ENCODE measurements around the gene SERTM1. TPM values are rescaled to one million over a fixed set of nuclear protein-coding genes. Genes with fewer than 3 reads are reported as not detected.

The SERTM1 gene
- total and polyA plus RNA-seq, 2 of the 8 experiments (the other 6 are each of a cell fraction or from before 2014, with no cell fraction given), result 0.48 to 1.6 TPM

DNA sequence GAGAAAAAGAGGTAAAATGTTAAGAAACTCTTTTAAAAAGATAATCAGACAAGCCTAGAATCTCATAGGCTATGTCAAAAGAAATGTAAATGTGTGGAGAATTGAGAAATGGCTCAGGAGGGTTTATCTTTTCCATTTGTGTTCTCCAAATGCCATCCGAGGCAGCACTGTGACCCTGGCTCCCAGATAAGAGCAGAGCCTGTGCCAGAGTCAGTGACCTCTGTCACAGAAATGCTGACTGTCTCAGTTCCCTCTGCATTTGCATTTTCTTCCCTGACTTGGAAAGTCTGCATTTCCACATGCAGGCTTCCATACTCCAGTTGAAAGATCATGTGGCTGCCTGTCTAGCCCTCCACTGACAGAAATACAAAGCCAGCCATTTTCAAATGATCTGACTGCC is 42.0 kb downstream of the SERTM1 start:
- Histone ChIP-seq H3K4me1 (replicated peaks in 1 of 4; ENCODE audit: control insufficient read depth in 3 of 4, insufficient read depth in 4 of 4, low read length in 3 of 4) (no peaks in the 10 kb centered on the region), H3K79me2 (ENCODE audit: control insufficient read depth in 1 of 2, insufficient read depth in 2 of 2, low read length in 2 of 2) (no peaks in the 10 kb centered on the region), H2BK120ac (replicated peaks; ENCODE audit: low read depth, low read length) (no peak overlapping the region), H3K56ac (replicated peaks; ENCODE audit: insufficient read length, low read depth, low read length) (no peak overlapping the region), H3K4ac (replicated peaks; ENCODE audit: insufficient read length, low read depth, low read length) (no peak overlapping the region), H3K4me2 (ENCODE audit: insufficient read depth in 1 of 2, low read depth in 2 of 2, low read length in 2 of 2) (no peak overlapping the region), H3K9ac (replicated peaks in 1 of 4; ENCODE audit: extremely low read depth in 1 of 4, low read depth in 3 of 4, low read length in 3 of 4) (no peak overlapping the region), H3K27me3 (replicated peaks in 1 of 4; ENCODE audit: control insufficient read depth in 3 of 4, extremely low read depth in 1 of 4, insufficient read depth in 3 of 4, low read length in 3 of 4) (peaks cover 0 to 1% (median 0%) of the 10 kb centered on the region in 4 experiments; a peak in 1 of 7 replicates), H4K8ac (ENCODE audit: extremely low read depth, insufficient read depth, low read length) (no peak overlapping the region), H3K18ac (ENCODE audit: extremely low read depth, low read length) (no peak overlapping the region), H4K5ac (ENCODE audit: insufficient read length, low read depth, low read length) (no peak overlapping the region), H3K79me1 (ENCODE audit: low read depth, low read length) (no peaks in the 10 kb centered on the region), H2AK5ac (ENCODE audit: low read depth, low read length) (no peak overlapping the region), H3K9me3 (ENCODE audit: insufficient read depth in 2 of 2, low read depth in 1 of 2, low read length in 1 of 2) (no peaks in the 10 kb centered on the region), H3K23me2 (ENCODE audit: low read depth, low read length) (no peaks in the 10 kb centered on the region), H2BK5ac (ENCODE audit: low read depth, low read length) (no peak overlapping the region), H4K20me1 (replicated peaks in 1 of 2; ENCODE audit: control insufficient read depth in 1 of 2, insufficient read depth in 2 of 2, low read length in 2 of 2) (no peaks in the 10 kb centered on the region), H3K27ac (ENCODE audit: low read depth, low read length) (no peak overlapping the region), H3K14ac (ENCODE audit: insufficient read length) (no peak overlapping the region), H2AFZ (ENCODE audit: low read length) (no peak overlapping the region), H4K91ac (replicated peaks; ENCODE audit: insufficient read length, low read length) (no peak overlapping the region), H2BK12ac (ENCODE audit: low read depth, low read length) (no peak overlapping the region), H3K23ac (ENCODE audit: insufficient read length) (no peak overlapping the region), H2BK15ac (ENCODE audit: low read length) (no peak overlapping the region), H2BK20ac (ENCODE audit: low read length) (no peak overlapping the region), H3K4me3 (ENCODE audit: extremely low read depth in 1 of 4, insufficient read depth in 2 of 4, low read depth in 3 of 4, low read length in 4 of 4) (no peak overlapping the region), H3K36me3 (ENCODE audit: control insufficient read depth in 2 of 4, insufficient read depth in 4 of 4, low read length in 3 of 4) (no peaks in the 10 kb centered on the region)
- TF ChIP-seq RBBP5 (IDR thresholded peaks at IDR 0.05; ENCODE audit: borderline replicate concordance, low read depth, low read length) (no peak), EZH2 (IDR thresholded peaks at IDR 0.05; ENCODE audit: low read depth, low read length, severe bottlenecking) (no peak), CBX5 (IDR thresholded peaks at IDR 0.05; ENCODE audit: low read depth, low read length) (no peak), TAF1 (IDR thresholded peaks at IDR 0.05; ENCODE audit: low read depth, low read length) (no peak)
- DNase-seq (ENCODE audit: low read depth in 1 of 2, low spot score in 2 of 2), result no peak
- FAIRE-seq, result no peak
- CTCF ChIA-PET (ENCODE audit: partially characterized antibody), result no interaction called here
- WGBS, 2 experiments (ENCODE audit: extremely low coverage in 1 of 2, insufficient coverage in 1 of 2, insufficient read length in 1 of 2, insufficient replicate concordance in 2 of 2, low coverage in 1 of 2, low lambda C conversion rate in 2 of 2, missing lambda C conversion rate in 1 of 2), result 100% methylated on average over 1 of the region's 1 CpG; no CpG with 5 or more reads in 1 of the 2 experiments
- POLR2A ChIA-PET (ENCODE audit: partially characterized antibody), result no interaction called here
